NCI-H2171 (cell line): ENCODE measurements around the gene KDM4B.

Experiments
- DNase-seq: peaks from one replicate; lab custom pipeline; 2025; lab: John Stamatoyannopoulos, UW

KDM4B gene

GRCh38 chr19:5091018-5091683 lies 122.2 kb downstream of the KDM4B start:
- peak; percentile 80 for DNase-seq

GRCh38 chr19:5091684-5092480 lies 123.0 kb downstream of the KDM4B start:
- DNase-seq: no peak

- DNase-seq: no peak
Observed at GRCh38 chr19:5092481-5092843, 123.5 kb downstream of the KDM4B start.

DNA sequence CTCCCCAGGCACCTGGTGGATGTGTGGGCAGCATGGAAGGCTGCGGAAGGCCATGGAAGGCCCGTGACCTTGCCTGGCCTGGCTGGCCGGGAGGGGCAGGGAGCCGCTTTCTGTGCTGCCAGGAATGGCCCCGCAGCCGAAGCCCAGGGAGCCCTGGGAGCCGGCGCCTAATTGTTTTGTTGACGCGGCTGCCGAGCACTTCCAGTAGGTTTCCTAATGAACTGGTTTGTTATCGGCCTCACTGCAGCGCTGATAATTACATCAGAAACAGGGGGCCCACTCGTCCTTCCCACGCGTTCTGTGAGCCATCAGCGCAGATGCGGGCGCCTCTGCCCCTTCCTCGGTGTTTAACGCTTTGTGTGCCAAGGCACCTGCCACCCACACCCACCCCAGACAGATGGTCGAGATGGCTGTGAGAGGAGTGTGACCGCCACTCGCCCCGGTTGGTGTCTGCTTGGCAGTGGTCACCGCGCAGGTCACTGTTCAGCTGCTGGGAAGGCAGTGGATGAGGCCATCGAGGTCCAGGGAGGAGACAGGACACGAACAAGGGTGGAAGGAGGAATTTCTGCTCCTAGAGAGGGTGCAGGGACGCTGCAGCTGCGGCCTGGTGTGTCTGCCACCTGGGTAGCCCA lies 124.5 kb downstream of the KDM4B start:
- DNase-seq: no peak

DNA sequence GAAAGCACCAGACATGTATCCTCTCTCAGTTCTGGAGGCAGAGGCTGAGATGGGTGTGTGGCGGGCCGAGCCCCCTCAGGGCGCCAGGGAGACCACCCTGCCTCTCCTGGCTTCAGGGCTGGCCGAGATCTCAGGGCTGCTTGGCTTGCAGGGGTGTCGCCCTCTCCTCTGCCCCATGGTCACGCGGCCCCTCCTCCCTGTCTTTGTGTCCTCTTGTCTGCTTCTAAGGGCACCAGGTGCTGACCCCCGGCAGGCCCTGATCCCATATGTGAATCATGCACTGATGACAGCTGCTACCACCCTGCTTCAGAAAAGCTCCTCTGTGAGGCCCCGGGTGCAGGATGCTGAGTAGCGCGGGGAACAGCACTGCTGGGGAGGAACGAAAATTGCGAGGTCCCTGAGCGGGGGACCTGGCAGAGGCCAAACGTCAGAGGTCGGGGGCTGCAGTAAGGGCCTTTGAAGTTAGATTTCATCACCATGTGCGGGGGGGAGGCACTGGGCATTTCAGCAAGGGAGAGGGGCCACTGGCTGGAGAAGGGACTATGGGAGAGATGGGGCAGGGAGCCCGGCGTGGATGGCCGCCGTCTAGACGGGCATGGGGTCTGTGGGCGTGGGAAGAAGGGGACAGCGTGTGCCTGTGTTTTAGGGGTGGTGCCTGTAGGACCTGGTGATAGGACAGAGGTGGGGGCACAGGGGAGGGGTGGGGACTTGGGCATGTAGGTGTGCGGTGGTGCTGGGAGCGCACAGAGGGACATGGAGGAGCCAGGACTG lies 125.2 kb downstream of the KDM4B start:
- no peak for DNase-seq

GRCh38 chr19:5094768-5095567 lies 126.1 kb downstream of the KDM4B start:
- DNase-seq: no peak

DNA sequence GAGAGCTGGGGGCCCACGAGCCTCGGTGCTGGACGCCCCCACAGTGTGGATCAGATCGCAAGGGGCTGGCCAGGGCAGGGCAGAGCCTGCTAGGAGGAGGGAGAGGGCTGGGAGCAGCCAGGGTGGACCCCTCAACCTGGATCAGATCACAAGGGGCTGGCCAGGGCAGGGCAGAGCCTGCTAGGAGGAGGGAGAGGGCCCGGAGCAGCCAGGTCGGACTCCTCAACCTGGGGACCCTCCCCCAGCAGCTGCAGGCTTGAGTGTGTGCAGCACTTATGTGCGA lies 126.6 kb downstream of the KDM4B start:
- no peak for DNase-seq

- DNase-seq: no peak
Observed at GRCh38 chr19:5096536-5096935, 127.6 kb downstream of the KDM4B start.

- no peak for DNase-seq
Observed at GRCh38 chr19:5097331-5097930, 128.5 kb downstream of the KDM4B start.

DNA sequence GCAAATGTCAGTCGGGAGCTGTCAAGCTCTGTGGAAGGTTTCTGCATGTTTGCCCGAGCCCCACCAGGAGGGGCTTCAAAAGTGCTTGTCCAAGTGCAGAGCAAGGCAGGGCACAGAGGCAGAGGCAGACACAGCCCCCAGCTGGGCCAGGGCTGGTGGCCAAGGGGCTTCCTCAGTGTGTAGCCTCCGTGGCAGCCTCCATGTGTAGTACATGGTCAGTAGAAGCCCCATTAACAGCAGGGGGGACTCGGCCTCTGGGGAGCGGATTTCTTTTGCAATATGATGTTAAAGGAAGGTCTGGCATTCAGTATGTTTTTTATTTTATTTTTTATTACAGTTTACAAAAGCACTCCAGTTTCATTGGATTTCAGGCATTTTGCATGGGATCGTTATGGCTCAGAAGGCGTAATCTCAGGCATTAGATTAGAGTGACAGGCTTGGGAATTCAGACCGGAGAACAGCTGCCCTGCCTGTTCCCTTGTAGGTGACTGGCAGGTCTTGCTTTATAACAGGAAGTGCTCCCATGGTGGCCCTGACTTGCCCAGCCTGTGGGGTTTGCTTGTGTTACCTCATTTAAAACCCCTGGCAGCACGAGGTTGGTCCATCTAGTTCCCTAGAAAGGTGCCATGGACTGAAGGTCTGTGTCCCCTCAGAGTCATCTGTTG lies 129.2 kb downstream of the KDM4B start:
- no peak for DNase-seq

GRCh38 chr19:5098646-5099045 lies 129.7 kb downstream of the KDM4B start:
- no peak for DNase-seq

GRCh38 chr19:5099701-5100221 lies 130.8 kb downstream of the KDM4B start:
- no peak for DNase-seq

DNA sequence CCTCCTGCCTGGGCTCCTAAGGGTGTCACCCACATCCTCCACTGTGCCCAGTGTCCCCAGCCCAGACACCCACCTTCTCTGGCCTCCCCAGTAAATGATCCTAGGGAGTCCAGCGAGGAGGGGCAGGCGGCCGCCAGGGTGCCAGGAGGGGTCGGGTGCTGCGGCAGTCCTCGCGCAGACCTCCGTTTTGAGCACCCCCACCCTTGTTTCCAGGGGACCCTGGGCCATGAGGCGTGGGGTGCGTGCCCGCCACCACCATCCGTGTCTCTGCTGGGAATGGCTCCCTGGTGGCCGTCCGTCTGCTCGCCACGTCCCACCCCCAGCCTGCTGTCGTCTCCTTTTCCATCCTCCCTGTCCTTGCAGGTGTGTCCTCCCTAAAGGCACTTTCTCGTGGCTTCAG lies 133.0 kb downstream of the KDM4B start:
- no peak for DNase-seq

DNA sequence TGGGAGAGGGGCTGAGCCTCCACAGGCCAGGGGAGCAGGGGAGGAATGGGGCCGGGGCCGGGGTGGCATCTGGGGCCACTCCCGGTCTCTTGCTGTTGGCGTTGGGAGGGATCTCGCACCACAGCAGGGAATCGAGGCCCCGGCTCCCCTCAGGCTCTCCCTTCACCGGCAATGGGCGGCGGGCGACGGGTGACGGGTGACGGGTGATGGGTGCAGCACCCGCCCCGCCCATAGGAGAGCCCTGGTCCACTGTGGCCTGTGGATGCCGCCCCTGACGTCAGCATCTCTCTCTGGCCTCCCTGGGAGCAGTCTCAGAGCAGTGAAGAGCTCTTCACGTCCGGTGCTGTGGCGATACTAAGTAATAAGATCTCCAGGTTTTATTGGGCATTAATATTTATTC lies 133.6 kb downstream of the KDM4B start:
- no peak for DNase-seq

DNA sequence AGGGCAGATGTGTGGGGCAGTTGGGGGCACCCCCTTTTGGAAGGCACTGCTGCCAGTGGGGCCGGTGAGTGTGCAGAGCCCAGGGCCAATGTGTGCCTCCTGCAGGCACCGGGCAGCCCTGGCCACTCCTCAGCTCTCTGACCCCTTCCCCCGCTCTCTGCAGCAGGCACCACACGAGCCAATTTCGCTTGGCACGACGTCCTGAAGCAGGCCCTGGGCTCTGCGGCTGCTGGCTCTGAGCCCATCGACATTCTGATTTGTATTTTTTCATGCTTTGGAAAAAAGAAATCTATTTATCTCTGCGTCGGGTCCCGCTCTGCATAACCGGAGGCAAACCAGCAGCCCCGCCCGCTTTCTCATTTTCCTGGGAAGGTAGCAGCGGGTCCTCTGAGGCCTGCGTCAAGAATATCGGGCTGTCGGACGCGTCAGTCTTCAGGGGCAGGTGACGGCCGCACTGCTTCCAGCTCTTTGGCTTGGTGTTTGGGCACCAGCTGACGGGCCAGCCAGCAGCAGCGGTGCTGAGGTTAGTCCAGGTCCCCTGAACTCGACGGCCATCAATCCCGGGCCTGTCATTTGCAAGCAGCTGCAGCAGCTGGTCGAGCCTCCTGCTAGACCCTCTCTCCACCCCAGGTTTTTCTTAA lies 134.3 kb downstream of the KDM4B start:
- DNase-seq: no peak

DNA sequence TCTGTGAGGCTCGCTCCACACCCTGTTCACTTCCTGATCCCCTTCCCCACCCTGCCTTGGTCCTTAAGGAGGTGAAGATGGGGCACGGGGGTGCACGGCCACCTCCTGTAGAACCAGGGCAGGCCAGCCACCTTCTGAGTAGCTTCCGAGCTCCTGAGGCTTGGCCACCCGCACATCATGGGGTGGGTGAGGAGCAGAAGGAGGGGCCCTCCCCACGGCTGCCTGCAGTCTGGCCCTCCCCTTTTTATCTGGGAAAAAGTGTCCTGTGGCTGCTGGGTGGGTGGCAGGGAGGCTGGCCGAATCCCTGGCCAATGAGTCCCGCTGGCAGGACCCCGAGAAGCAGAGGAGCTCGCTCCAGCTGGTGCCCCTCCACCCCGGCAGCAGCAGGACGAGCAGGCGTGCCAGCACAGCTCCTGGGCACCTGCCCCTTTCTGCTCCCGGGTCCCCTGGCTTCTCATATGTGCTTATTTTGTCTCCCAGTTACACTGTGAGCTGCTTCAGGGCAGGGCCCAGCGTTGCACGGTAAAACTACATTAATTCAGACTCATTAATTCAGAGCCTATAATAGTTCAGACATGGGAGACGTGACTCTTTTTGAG lies 135.0 kb downstream of the KDM4B start:
- DNase-seq: no peak

- no peak for DNase-seq
Observed at GRCh38 chr19:5104871-5105351, 136.0 kb downstream of the KDM4B start.

GRCh38 chr19:5106191-5106726 lies 137.3 kb downstream of the KDM4B start:
- no peak for DNase-seq

- DNase-seq: no peak
Observed at GRCh38 chr19:5106971-5107370, 138.1 kb downstream of the KDM4B start.
